DND-41 (cell line): ENCODE results near the gene MICALL2.

Experiments used
- ATAC-seq: fragments of 200-7000 bp; cut with Tn5 transposase; 3 replicates; pipeline ENCODE4 v1.9.1; 2021; ENCODE audit warnings: low read depth; ENCODE audit not compliant: insufficient read depth
- DNase-seq: peaks from one replicate; pipeline ENCODE4 v3.0.0-alpha.2; 2020
- H2AFZ ChIP-seq: 2 replicates; pipeline ENCODE4 v1.6.0; 2012; ENCODE audit warnings: low read depth, low read length
- H3K27ac ChIP-seq: 2 replicates; pipeline ENCODE4 v1.5.1; 2012; ENCODE audit warnings: low read length, inconsistent platforms
- H3K27me3 ChIP-seq: fragments of 200-600 bp; sonication (generic); 2 replicates; pipeline ENCODE4 v1.6.0; 2012; ENCODE audit warnings: low read length, mild to moderate bottlenecking, inconsistent platforms; ENCODE audit not compliant: insufficient read depth, poor library complexity
- H3K36me3 ChIP-seq: 2 replicates; pipeline ENCODE4 v1.5.1; 2012; ENCODE audit warnings: low read length, inconsistent platforms; ENCODE audit not compliant: insufficient read depth
- H3K4me1 ChIP-seq: 2 replicates; pipeline ENCODE4 v1.5.1; 2012; ENCODE audit warnings: mild to moderate bottlenecking, low read length; ENCODE audit not compliant: insufficient read depth
- H3K4me2 ChIP-seq: 2 replicates; pipeline ENCODE4 v1.6.0; 2012; ENCODE audit warnings: mild to moderate bottlenecking, moderate library complexity, low read length, inconsistent platforms; ENCODE audit not compliant: insufficient read depth
- H3K4me3 ChIP-seq, 2 experiments: fragments of 200-600 bp in 1 of 2; shearing (Covaris generic) in 1 of 2; 2 replicates each; pipeline ENCODE4 v1.5.1; 2012 to 2016; ENCODE audit warnings: inconsistent platforms in 2 of 2, low read length in 2 of 2, mild to moderate bottlenecking in 2 of 2, low read depth in 1 of 2, moderate library complexity in 1 of 2
- H3K79me2 ChIP-seq: 2 replicates; pipeline ENCODE4 v1.6.0; 2012; ENCODE audit warnings: low read length, inconsistent platforms; ENCODE audit not compliant: insufficient read depth
- H3K9ac ChIP-seq: 2 replicates; pipeline ENCODE4 v1.6.0; 2012; ENCODE audit warnings: low read depth, mild to moderate bottlenecking, inconsistent platforms, low read length, moderate library complexity
- H3K9me3 ChIP-seq: 2 replicates; pipeline ENCODE4 v1.5.1; 2012; ENCODE audit warnings: low read length, moderate library complexity, mild to moderate bottlenecking, inconsistent platforms; ENCODE audit not compliant: insufficient read depth, severe bottlenecking
- H4K20me1 ChIP-seq: 2 replicates; pipeline ENCODE4 v1.6.0; 2012; ENCODE audit warnings: low read length; ENCODE audit not compliant: insufficient read depth
- CTCF ChIP-seq: IDR thresholded peaks from 2 replicates; pipeline ENCODE4 v1.5.1; 2012; ENCODE audit warnings: borderline replicate concordance, low read length, moderate library complexity, mild to moderate bottlenecking; ENCODE audit not compliant: poor library complexity, severe bottlenecking; ENCODE audit errors: extremely low read depth
- EZH2 ChIP-seq: IDR thresholded peaks from 3 replicates; pipeline ENCODE4 v1.6.1; 2012; ENCODE audit warnings: borderline replicate concordance, low read depth, mild to moderate bottlenecking, moderate library complexity, low read length, inconsistent platforms; ENCODE audit not compliant: severe bottlenecking

Gene MICALL2

GRCh38 chr7:1455955-1456354 lies 3.3 kb downstream of the MICALL2 start:
- no peak overlapping the region for H3K27ac ChIP-seq
- H3K27me3 ChIP-seq, result no peaks in the 10 kb centered on the region
- H3K4me1 ChIP-seq, result peaks cover 24% of the 10 kb centered on the region
- H2AFZ ChIP-seq, result no peak overlapping the region
- TF ChIP-seq EZH2, result no peak
- no peak for TF ChIP-seq CTCF
- DNase-seq (no peak), ATAC-seq (no peak)
- H3K36me3 ChIP-seq, result no peaks in the 10 kb centered on the region
- no peaks in the 10 kb centered on the region for H3K79me2 ChIP-seq
- no peak overlapping the region for H3K4me3 ChIP-seq
- H3K4me2 ChIP-seq, result no peak overlapping the region
- H3K9ac ChIP-seq, result no peak overlapping the region
- no peaks in the 10 kb centered on the region for H3K9me3 ChIP-seq
- peaks cover 3% of the 10 kb centered on the region for H4K20me1 ChIP-seq

GRCh38 chr7:1455241-1455939 lies 3.9 kb downstream of the MICALL2 start:
- no peaks in the 10 kb centered on the region for H3K27me3 ChIP-seq
- ATAC-seq (no peak), DNase-seq (no peak)
- TF ChIP-seq EZH2 (no peak), CTCF (no peak)
- H3K9me3 ChIP-seq, result no peaks in the 10 kb centered on the region
- H3K79me2 ChIP-seq, result no peaks in the 10 kb centered on the region
- no peak overlapping the region for H2AFZ ChIP-seq
- no peaks in the 10 kb centered on the region for H3K36me3 ChIP-seq
- H4K20me1 ChIP-seq, result peaks cover 3% of the 10 kb centered on the region
- peaks cover 24% of the 10 kb centered on the region for H3K4me1 ChIP-seq
- no peak overlapping the region for H3K4me2 ChIP-seq
- H3K4me3 ChIP-seq, result no peak overlapping the region
- H3K9ac ChIP-seq, result no peak overlapping the region
- no peak overlapping the region for H3K27ac ChIP-seq

GRCh38 chr7:1454542-1454941 lies 4.7 kb downstream of the MICALL2 start:
- Histone ChIP-seq H3K4me1 (peaks cover 18% of the 10 kb centered on the region), H3K9ac (no peak overlapping the region)

More at GRCh38 chr7:1454542-1454941, 4.7 kb downstream of the MICALL2 start:
- Histone ChIP-seq H3K27me3 (no peaks in the 10 kb centered on the region), H4K20me1 (peaks cover 3% of the 10 kb centered on the region; the same call in 1 of the 2 replicates), H3K9me3 (no peaks in the 10 kb centered on the region), H3K36me3 (no peaks in the 10 kb centered on the region), H3K27ac (no peak overlapping the region), H3K4me3 (no peak overlapping the region), H3K79me2 (no peaks in the 10 kb centered on the region), H2AFZ (no peak overlapping the region), H3K4me2 (no peak overlapping the region)
- DNase-seq (no peak), ATAC-seq (no peak)
- no peak for TF ChIP-seq EZH2
- no peak for TF ChIP-seq CTCF
